PC-9 (cell line): ENCODE measurements around the gene KIAA0586. TPM values are rescaled to one million over a fixed set of nuclear protein-coding genes. Genes with fewer than 3 reads are reported as not detected.

Source experiments
- BruUV-seq: library from RNA; stranded (reverse); fragments of 400-500 nt; replicated peaks from 2 replicates; lab custom pipeline; 2021; lab: Mats Ljungman, UMichigan
- CTCF ChIA-PET: fragments of 300-600 bp; sonication (Branson Sonifier 250); formaldehyde crosslinking; loops from one replicate; lab custom pipeline; 2022; ENCODE audit warnings: antibody characterized with exemption; lab: Charles Lee
- POLR2A ChIA-PET: fragments of 300-600 bp; sonication (Branson Sonifier 250); formaldehyde crosslinking; loops from one replicate; lab custom pipeline; 2022; ENCODE audit warnings: antibody characterized with exemption; ENCODE audit not compliant: unreplicated experiment; lab: Charles Lee
- DNase-seq, 2 experiments: peaks; one replicate each; pipeline versions ENCODE4 v3.0.0 to v3.0.0-alpha.2; 2015 to 2022; ENCODE audit warnings: mixed read lengths in 1 of 2
- H2AFZ ChIP-seq: fragments of 200-600 bp; sonication (generic); 2 replicates; pipeline ENCODE4 v1.8.1; 2017; ENCODE audit warnings: antibody characterized with exemption
- H3F3A ChIP-seq: fragments of 200-600 bp; sonication (generic); 2 replicates; pipeline ENCODE4 v1.8.1; 2017; ENCODE audit warnings: antibody characterized with exemption, mild to moderate bottlenecking, low read depth; ENCODE audit not compliant: insufficient read depth
- H3K27ac ChIP-seq: fragments of 200-600 bp; sonication (generic); 2 replicates; pipeline ENCODE4 v1.6.1; 2016; ENCODE audit warnings: mixed run types
- H3K27me3 ChIP-seq: fragments of 200-600 bp; sonication (generic); 2 replicates; pipeline ENCODE4 v1.6.1; 2016; ENCODE audit warnings: low read depth, mixed run types; ENCODE audit not compliant: insufficient read depth
- H3K36me3 ChIP-seq: fragments of 200-600 bp; sonication (generic); 2 replicates; pipeline ENCODE4 v1.6.1; 2016; ENCODE audit warnings: low read depth, mixed run types
- H3K4me1 ChIP-seq: fragments of 200-600 bp; sonication (generic); replicated peaks from 2 replicates; pipeline ENCODE4 v1.6.1; 2016; ENCODE audit warnings: mixed run types; ENCODE audit not compliant: insufficient read depth
- H3K4me2 ChIP-seq: fragments of 200-600 bp; sonication (generic); 2 replicates; pipeline ENCODE4 v1.6.1; 2017; ENCODE audit warnings: mixed run types
- H3K4me3 ChIP-seq: fragments of 200-600 bp; sonication (generic); 2 replicates; pipeline ENCODE4 v1.6.1; 2016; ENCODE audit warnings: mixed run types
- H3K79me2 ChIP-seq: fragments of 200-600 bp; sonication (generic); 2 replicates; pipeline ENCODE4 v1.6.1; 2017; ENCODE audit warnings: low read depth, mixed run types
- H3K9me2 ChIP-seq: fragments of 200-600 bp; sonication (generic); 2 replicates; pipeline ENCODE4 v1.8.1; 2017; ENCODE audit warnings: mild to moderate bottlenecking; ENCODE audit not compliant: insufficient read depth
- H3K9me3 ChIP-seq: fragments of 200-600 bp; sonication (generic); 2 replicates; pipeline ENCODE4 v1.8.1; 2016; ENCODE audit warnings: low read depth; ENCODE audit not compliant: insufficient read depth
- H4K20me1 ChIP-seq: fragments of 200-600 bp; sonication (generic); 2 replicates; pipeline ENCODE4 v1.8.1; 2017; ENCODE audit not compliant: insufficient read depth
- EZH2 ChIP-seq: fragments of 200-600 bp; sonication (generic); IDR thresholded peaks from 2 replicates; pipeline ENCODE4 v1.8.0; 2017; ENCODE audit warnings: antibody characterized with exemption, low read depth
- intact Hi-C: fragments of 100-400 bp; cut with micrococcal nuclease; formaldehyde crosslinking; loops from one replicate; pipeline ENCODE4 v1.10.0; 2022; ENCODE audit not compliant: unreplicated experiment
- total RNA-seq: library from RNA; stranded (reverse); gene quantifications from 2 replicates; pipeline ENCODE4 v1.2.3, GENCODE V29; 2021
- TF ChIP-seq, protein P1 (sequence below): fragments of 200-600 bp; sonication (generic); conservative IDR thresholded peaks from 2 replicates; pipeline ENCODE4 v1.6.1; 2017; ENCODE audit warnings: mixed run types, antibody characterized with exemption, mild to moderate bottlenecking, moderate library complexity

Gene KIAA0586
- total RNA-seq, 1 experiment from 2014 or later, result 20.4 TPM

DNA sequence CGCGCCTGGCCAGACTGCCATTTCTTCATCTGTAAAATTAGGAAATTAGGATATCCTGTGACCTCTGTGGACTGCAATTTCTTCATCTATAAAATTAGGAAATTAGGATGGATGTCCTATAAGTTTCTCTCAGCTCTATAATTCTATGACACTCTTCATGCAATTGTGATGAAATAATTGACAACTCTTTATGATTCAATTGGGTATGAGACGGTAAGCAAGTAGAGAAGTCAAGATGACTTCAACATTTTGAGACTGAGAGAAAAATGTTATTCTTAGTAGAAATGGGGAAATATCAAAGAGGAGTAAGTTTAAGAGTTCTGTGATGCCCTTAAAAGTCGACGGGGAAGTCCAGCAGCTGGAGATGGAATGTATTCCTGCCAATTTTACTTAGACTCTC, 12.0 kb downstream of the KIAA0586 start:
- H3K36me3 ChIP-seq, result 0 out of 2 replicates have a peak, but pooled peaks cover 3% of the 10 kb centered on the region
- CTCF ChIA-PET, result no interaction called here
- POLR2A ChIA-PET, result no interaction called here

DNA sequence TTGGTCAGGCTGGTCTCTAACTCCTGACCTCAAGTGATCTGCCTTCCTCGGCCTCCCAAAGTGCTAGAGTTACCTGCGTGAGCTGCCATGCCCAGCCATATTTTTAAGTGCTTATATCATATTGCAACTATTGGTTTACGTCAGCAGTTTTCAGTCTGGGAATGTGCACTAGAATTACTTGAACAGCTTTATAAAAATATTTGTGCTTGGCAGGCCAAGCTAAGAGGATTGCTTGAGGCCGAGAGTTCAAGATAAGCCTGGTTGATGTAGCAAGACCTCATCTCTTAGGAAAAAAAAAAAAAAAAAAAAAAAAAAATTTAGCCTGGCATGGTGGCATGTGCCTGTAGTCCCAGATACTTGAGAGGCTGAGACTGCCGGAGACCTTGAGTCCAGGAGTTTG, 17.1 kb downstream of the KIAA0586 start:
- Histone ChIP-seq H3K27ac (no peak overlapping the region), H3K27me3 (no peaks in the 10 kb centered on the region), H4K20me1 (no peaks in the 10 kb centered on the region), H3K4me2 (no peak overlapping the region), H3K9me2 (no peaks in the 10 kb centered on the region), H3K4me3 (no peak overlapping the region), H2AFZ (no peak overlapping the region), H3K79me2 (no peaks in the 10 kb centered on the region), H3F3A (no peaks in the 10 kb centered on the region), H3K36me3 (0 out of 2 replicates have a peak, but pooled peaks cover 3% of the 10 kb centered on the region), H3K4me1 (no peaks in the 10 kb centered on the region), H3K9me3 (no peaks in the 10 kb centered on the region)
- ChIA-PET POLR2A (no interaction called here), CTCF (no interaction called here)
- TF ChIP-seq, protein P1, sequence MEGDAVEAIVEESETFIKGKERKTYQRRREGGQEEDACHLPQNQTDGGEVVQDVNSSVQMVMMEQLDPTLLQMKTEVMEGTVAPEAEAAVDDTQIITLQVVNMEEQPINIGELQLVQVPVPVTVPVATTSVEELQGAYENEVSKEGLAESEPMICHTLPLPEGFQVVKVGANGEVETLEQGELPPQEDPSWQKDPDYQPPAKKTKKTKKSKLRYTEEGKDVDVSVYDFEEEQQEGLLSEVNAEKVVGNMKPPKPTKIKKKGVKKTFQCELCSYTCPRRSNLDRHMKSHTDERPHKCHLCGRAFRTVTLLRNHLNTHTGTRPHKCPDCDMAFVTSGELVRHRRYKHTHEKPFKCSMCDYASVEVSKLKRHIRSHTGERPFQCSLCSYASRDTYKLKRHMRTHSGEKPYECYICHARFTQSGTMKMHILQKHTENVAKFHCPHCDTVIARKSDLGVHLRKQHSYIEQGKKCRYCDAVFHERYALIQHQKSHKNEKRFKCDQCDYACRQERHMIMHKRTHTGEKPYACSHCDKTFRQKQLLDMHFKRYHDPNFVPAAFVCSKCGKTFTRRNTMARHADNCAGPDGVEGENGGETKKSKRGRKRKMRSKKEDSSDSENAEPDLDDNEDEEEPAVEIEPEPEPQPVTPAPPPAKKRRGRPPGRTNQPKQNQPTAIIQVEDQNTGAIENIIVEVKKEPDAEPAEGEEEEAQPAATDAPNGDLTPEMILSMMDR, result no peak
- TF ChIP-seq EZH2, result no peak
- BruUV-seq, result no TSS peak
- DNase-seq, result no peak
- intact Hi-C loops, result no loop called here

More for the DNA sequence above, 12.0 kb downstream of the KIAA0586 start:
- intact Hi-C loops, result no loop called here
- Histone ChIP-seq H3K27ac (no peak overlapping the region), H2AFZ (no peak overlapping the region), H3K9me3 (no peaks in the 10 kb centered on the region), H3K4me2 (no peak overlapping the region), H4K20me1 (no peaks in the 10 kb centered on the region), H3F3A (no peaks in the 10 kb centered on the region), H3K4me1 (no peaks in the 10 kb centered on the region), H3K9me2 (no peaks in the 10 kb centered on the region), H3K27me3 (no peaks in the 10 kb centered on the region), H3K79me2 (no peaks in the 10 kb centered on the region), H3K4me3 (no peak overlapping the region)
- no peak for DNase-seq
- no TSS peak for BruUV-seq
- no peak for TF ChIP-seq EZH2
- TF ChIP-seq, protein P1, result no peak

DNA sequence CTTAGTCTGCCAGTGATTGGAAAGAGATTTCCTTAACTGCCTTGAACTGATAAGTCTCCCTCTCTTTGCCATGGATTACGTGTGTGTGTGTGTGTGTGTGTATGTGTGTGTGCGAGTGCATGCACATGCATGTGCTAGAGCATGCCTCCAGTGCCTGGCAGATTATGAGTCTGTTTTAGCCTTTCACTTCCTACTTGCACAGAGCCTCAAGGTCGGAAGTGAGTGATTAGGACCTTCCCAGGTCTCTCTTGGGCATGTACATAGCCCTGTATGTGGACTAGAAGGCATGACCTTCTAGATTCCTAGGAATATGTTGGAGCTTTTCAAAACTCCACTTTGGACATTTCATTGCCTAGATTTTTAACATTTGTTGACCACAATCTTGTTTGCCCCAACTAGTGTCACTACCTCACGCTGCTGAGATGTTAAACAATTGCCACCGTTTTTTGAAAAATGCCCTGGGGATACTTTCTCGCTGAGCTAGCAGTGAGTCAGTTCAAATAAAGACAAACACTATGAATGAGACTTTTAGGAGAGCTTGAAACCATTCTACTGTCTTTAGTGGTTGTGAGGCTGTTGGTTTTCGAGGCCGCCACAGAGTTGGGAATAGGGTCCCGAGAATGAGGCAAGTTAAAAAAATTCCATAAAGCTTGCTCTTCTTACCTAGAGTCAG, 28.2 kb downstream of the KIAA0586 start:
- Histone ChIP-seq H3K79me2 (no peaks in the 10 kb centered on the region), H2AFZ (no peak overlapping the region), H3K27me3 (no peaks in the 10 kb centered on the region), H3K27ac (peak overlapping the region; percentile 24), H3K9me3 (no peaks in the 10 kb centered on the region), H3F3A (peaks cover 16% of the 10 kb centered on the region), H3K36me3 (no peaks in the 10 kb centered on the region), H3K4me3 (0 out of 2 replicates have a peak overlapping the region, but pooled peaks have one; percentile 7), H3K4me2 (peak overlapping the region; percentile 60), H3K9me2 (no peaks in the 10 kb centered on the region), H4K20me1 (no peaks in the 10 kb centered on the region), H3K4me1 (peaks cover 19% of the 10 kb centered on the region)
- ChIA-PET POLR2A (interaction anchor here (0.5 to 0.7 kb wide), 3 partner anchors 126 to 890 kb away, joined by 3 to 9 read pairs (median 4); no protein-coding TSS in a partner anchor), CTCF (no interaction called here)
- BruUV-seq, result no TSS peak
- intact Hi-C loops, result no loop called here
- TF ChIP-seq EZH2, result no peak
- TF ChIP-seq, protein P1, result no peak
- DNase-seq, result peak; percentile 53 to 84
